ENCODE data around the gene PCCA. TPM values are rescaled to one million over a fixed set of nuclear protein-coding genes. Genes with fewer than 3 reads are reported as not detected.
"Not testable (repeated sequence)": the region's sequence is repeated elsewhere in the genome, so short reads cannot be mapped to it uniquely, and the experiment has no call there.

PCCA gene
- polyA plus RNA-seq, 2 of the 4 experiments (the other 2 are of a cell fraction), result 13.2 to 13.7 TPM

- no peaks in the 10 kb centered on the region for H3K4me1 ChIP-seq
- no peak for TF ChIP-seq E2F6 (IDR thresholded peaks at IDR 0.05; ENCODE audit: borderline replicate concordance, low read depth)
- no peak for TF ChIP-seq HEYL (CRISPR knock-in tag; IDR thresholded peaks at IDR 0.05)
- no peak for TF ChIP-seq GATA3 (IDR thresholded peaks at IDR 0.05; ENCODE audit: borderline replicate concordance)
- no peak for TF ChIP-seq HDAC2 (IDR thresholded peaks at IDR 0.05)
- no peak for TF ChIP-seq POLR2A (IDR thresholded peaks at IDR 0.05; ENCODE audit: low read length)
- TF ChIP-seq HES2 (IDR thresholded peaks at IDR 0.05), result no peak
- no peak for DNase-seq (ENCODE audit: low read depth in 1 of 2, low spot score in 1 of 2)
- no peak for ATAC-seq
- FAIRE-seq, result no peak
- POLR2A ChIA-PET, result no interaction called here
- no peaks in the 10 kb centered on the region for H3K9me3 ChIP-seq
- 66% methylated on average over 5 of the region's 5 CpGs for WGBS (ENCODE audit: missing lambda C conversion rate)
- H3K4me3 ChIP-seq, result no peak overlapping the region
- no peak overlapping the region for H3K27ac ChIP-seq
- H3K4me2 ChIP-seq, result no peak overlapping the region
- CTCF ChIA-PET, result no interaction called here
These were observed 186.9 kb downstream of the PCCA start for GRCh38 chr13:100275746-100276145.

DNA sequence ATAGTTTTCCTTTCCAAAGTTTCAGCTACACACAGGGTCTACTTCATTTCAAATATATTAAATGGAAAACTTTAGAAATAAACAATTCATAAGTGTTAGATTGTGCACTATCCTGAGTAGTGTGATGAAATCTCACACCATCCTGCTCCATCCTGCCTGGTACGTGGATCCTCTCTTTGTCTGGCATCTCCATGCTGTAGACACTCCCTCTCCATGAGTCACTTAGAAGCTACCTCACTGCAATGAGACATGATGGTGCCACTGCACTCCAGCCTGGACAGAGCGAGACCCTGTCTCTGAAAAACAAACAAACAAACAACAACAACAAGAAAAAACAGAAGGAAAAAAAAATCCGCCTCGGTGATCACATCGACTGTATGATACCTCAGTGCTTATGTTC is 191.8 kb downstream of the PCCA start:
- FAIRE-seq (no peak), DNase-seq (ENCODE audit: low read depth in 1 of 2, low spot score in 1 of 2) (no peak), ATAC-seq (no peak)
- Histone ChIP-seq H3K9me3 (no peaks in the 10 kb centered on the region), H3K4me3 (no peak overlapping the region), H3K4me2 (no peak overlapping the region), H3K27ac (no peak overlapping the region), H3K4me1 (no peaks in the 10 kb centered on the region)
- TF ChIP-seq ZC3H11A (IDR thresholded peaks at IDR 0.05), result no peak
- TF ChIP-seq REST (IDR thresholded peaks at IDR 0.05), result no peak
- POLR2A ChIA-PET, result no interaction called here
- CTCF ChIA-PET, result interaction anchor here (0.6 to 1.2 kb wide), 2 partner anchors 24 to 152 kb away, joined by 3 read pairs; no protein-coding TSS in a partner anchor
- 82% methylated on average over 5 of the region's 5 CpGs for WGBS (ENCODE audit: missing lambda C conversion rate)

DNA sequence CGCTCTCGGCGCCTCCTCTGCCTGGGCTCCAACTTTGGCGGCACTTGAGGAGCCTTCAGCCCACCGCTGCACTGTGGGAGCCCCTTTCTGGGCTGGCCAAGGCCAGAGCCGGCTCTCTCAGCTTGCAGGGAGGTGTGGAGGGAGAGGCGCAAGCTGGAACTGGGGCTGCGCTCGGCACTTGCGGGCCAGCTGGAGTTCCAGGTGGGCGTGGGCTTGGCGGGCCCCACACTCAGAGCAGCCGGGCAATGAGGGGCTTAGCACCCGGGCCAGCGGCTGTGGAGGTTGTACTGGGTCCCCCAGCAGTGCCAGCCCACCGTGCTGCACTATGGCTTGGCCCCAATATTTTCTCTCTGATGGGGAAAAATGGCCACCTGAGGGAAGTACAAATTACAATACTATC is 193.4 kb downstream of the PCCA start:
- POLR2A ChIA-PET, result not testable (repeated sequence)

GRCh38 chr13:100290165-100290801 is 201.4 kb downstream of the PCCA start:
- POLR2A ChIA-PET, result no interaction called here
- FAIRE-seq (no peak), ATAC-seq (no peak), DNase-seq (ENCODE audit: low read depth in 1 of 2, low spot score in 1 of 2) (no peak)
- Histone ChIP-seq H3K4me2 (no peak overlapping the region), H3K9me3 (no peaks in the 10 kb centered on the region), H3K27ac (no peak overlapping the region), H3K4me3 (no peak overlapping the region), H3K4me1 (no peaks in the 10 kb centered on the region)
- WGBS (ENCODE audit: missing lambda C conversion rate), result 73% methylated on average over 4 of the region's 4 CpGs
- TF ChIP-seq ESRRA (IDR thresholded peaks at IDR 0.05; ENCODE audit: borderline replicate concordance, low read length) (no peak), MAFK (IDR thresholded peaks at IDR 0.05; ENCODE audit: partially characterized antibody) (peak; percentile 71)
- CTCF ChIA-PET, result interaction anchor here (0.8 kb wide), 1 partner anchor 1459 kb away, joined by 3 read pairs; no protein-coding TSS in a partner anchor

More for the DNA sequence above, 193.4 kb downstream of the PCCA start:
- H3K9me3 ChIP-seq; CTCF ChIA-PET; H3K4me3 ChIP-seq; H3K4me1 ChIP-seq; H3K4me2 ChIP-seq; FAIRE-seq; H3K27ac ChIP-seq; DNase-seq (ENCODE audit: low read depth in 1 of 2, low spot score in 1 of 2); ATAC-seq: not testable (repeated sequence)
- WGBS (ENCODE audit: missing lambda C conversion rate), result 86% methylated on average over 1 of the region's 16 CpGs

DNA sequence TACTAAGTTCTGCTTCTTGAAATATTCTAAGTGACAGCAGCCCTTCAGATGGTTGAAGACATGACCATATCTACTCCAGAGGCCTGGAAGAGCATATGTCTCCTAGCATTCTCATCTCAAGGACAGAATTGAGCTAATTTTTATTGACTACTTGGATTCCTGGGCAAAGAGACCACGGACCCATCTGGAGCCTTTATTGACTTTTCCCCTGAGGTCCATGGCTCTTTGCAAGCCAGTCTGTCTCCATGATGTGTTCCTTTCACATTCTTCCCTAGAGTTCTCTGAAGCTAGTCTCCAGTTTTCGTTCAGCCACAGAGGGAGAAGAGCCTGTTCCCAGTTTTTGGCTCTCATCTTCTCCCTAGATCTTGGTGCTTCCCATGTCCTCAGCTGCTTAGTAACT is 202.7 kb downstream of the PCCA start:
- ATAC-seq (no peak), FAIRE-seq (no peak), DNase-seq (ENCODE audit: low read depth in 1 of 2, low spot score in 1 of 2) (no peak)
- Histone ChIP-seq H3K9me3 (no peaks in the 10 kb centered on the region), H3K4me2 (no peak overlapping the region), H3K4me3 (no peak overlapping the region), H3K4me1 (no peaks in the 10 kb centered on the region), H3K27ac (no peak overlapping the region)
- 69% methylated on average over 2 of the region's 2 CpGs for WGBS (ENCODE audit: missing lambda C conversion rate)
- POLR2A ChIA-PET, result no interaction called here
- CTCF ChIA-PET, result no interaction called here
- TF ChIP-seq HOXB5 (CRISPR knock-in tag; IDR thresholded peaks at IDR 0.05) (no peak), RAD21 (conservative IDR thresholded peaks at IDR 0.05 in 1 of 2, IDR thresholded peaks at IDR 0.05 in 1 of 2) (no peak), KDM1A (IDR thresholded peaks at IDR 0.05; ENCODE audit: low read depth) (no peak), EP300 (IDR thresholded peaks at IDR 0.05) (no peak), HEYL (CRISPR knock-in tag; IDR thresholded peaks at IDR 0.05) (no peak), ESRRA (IDR thresholded peaks at IDR 0.05; ENCODE audit: borderline replicate concordance, low read length) (no peak), EHF (CRISPR knock-in tag; IDR thresholded peaks at IDR 0.05) (no peak), SREBF2 (IDR thresholded peaks at IDR 0.05) (no peak), HOXB13 (CRISPR knock-in tag; IDR thresholded peaks at IDR 0.05; ENCODE audit: low read depth) (no peak), TP53 (CRISPR knock-in tag; IDR thresholded peaks at IDR 0.05) (no peak), HDAC2 (IDR thresholded peaks at IDR 0.05) (no peak), SMC3 (IDR thresholded peaks at IDR 0.05) (no peak)
- TF ChIP-seq, protein P1, sequence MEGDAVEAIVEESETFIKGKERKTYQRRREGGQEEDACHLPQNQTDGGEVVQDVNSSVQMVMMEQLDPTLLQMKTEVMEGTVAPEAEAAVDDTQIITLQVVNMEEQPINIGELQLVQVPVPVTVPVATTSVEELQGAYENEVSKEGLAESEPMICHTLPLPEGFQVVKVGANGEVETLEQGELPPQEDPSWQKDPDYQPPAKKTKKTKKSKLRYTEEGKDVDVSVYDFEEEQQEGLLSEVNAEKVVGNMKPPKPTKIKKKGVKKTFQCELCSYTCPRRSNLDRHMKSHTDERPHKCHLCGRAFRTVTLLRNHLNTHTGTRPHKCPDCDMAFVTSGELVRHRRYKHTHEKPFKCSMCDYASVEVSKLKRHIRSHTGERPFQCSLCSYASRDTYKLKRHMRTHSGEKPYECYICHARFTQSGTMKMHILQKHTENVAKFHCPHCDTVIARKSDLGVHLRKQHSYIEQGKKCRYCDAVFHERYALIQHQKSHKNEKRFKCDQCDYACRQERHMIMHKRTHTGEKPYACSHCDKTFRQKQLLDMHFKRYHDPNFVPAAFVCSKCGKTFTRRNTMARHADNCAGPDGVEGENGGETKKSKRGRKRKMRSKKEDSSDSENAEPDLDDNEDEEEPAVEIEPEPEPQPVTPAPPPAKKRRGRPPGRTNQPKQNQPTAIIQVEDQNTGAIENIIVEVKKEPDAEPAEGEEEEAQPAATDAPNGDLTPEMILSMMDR (IDR thresholded peaks at IDR 0.05), result no peak
- TF ChIP-seq, protein P2, sequence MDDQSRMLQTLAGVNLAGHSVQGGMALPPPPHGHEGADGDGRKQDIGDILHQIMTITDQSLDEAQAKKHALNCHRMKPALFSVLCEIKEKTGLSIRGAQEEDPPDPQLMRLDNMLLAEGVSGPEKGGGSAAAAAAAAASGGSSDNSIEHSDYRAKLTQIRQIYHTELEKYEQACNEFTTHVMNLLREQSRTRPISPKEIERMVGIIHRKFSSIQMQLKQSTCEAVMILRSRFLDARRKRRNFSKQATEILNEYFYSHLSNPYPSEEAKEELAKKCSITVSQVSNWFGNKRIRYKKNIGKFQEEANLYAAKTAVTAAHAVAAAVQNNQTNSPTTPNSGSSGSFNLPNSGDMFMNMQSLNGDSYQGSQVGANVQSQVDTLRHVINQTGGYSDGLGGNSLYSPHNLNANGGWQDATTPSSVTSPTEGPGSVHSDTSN (IDR thresholded peaks at IDR 0.05), result no peak

Data from A549 (cell line).